Smooth muscle cell of the coronary artery (primary cell): ENCODE measurements around the gene RBP5. TPM values are rescaled to one million over a fixed set of nuclear protein-coding genes. Genes with fewer than 3 reads are reported as not detected.

Source experiments
- total RNA-seq: library from RNA; depleted of rRNA; stranded (reverse); fragments of >200 nt; gene quantifications from 2 replicates; pipeline ENCODE4 v1.2.3, GENCODE V29; 2014; ENCODE audit warnings: low replicate concordance

Gene RBP5
- 0.08 TPM in 1 of 2 replicates, not detected in the other for total RNA-seq

GRCh38 chr12:7128681-7129286, at the start of gene RBP5:
RBP5 (minus strand) TSS chr12:7128889; CDS start chr12:7128775, 114 bp downstream.

GRCh38 chr12:7129872-7130691, 1.4 kb upstream of the RBP5 start, which contains the start of gene CLSTN3:
CLSTN3 (plus strand) TSS chr12:7130371; CDS start chr12:7130649, 278 bp downstream.

GRCh38 chr12:7108796-7109571, 19.7 kb downstream of the RBP5 start, which contains the start of gene C1RL:
C1RL (minus strand) TSS chr12:7109214; CDS start chr12:7109180, 34 bp downstream.

GRCh38 chr12:7092229-7092985, 36.3 kb downstream of the RBP5 start, which contains the start of gene C1R:
C1R (minus strand) TSS chr12:7092445; CDS start chr12:7092388, 57 bp downstream.

Other genes starting within 250 kb of the RBP5 start
- 10.6 and 15.7 TPM in 2 replicates for gene LRRC23, start 224.1 kb downstream of the RBP5 start, total RNA-seq
- gene ENO2, start 214.3 kb downstream of the RBP5 start, total RNA-seq, result 20.3 and 32.5 TPM in 2 replicates
- 4.0 and 6.4 TPM in 2 replicates for gene ATN1, start 200.9 kb downstream of the RBP5 start, total RNA-seq
- not detected in 2 replicates for gene RNU7-1, start 185.1 kb downstream of the RBP5 start, total RNA-seq
- 173 and 204 TPM in 2 replicates for gene C12orf57, start 184.9 kb downstream of the RBP5 start, total RNA-seq
- 0.08 TPM in 1 of 2 replicates, not detected in the other for gene PTPN6, start 177.5 kb downstream of the RBP5 start, total RNA-seq
- gene PHB2, start 158.2 kb downstream of the RBP5 start, total RNA-seq, result 101 and 164 TPM in 2 replicates
- 28.3 and 31.1 TPM in 2 replicates for gene EMG1, start 158.0 kb downstream of the RBP5 start, total RNA-seq
- gene LPCAT3, start 110.4 kb downstream of the RBP5 start, total RNA-seq, result 9.6 and 12.8 TPM in 2 replicates
- 107 and 737 TPM in 2 replicates for gene C1S, start 68.2 kb downstream of the RBP5 start, total RNA-seq
- gene C1R, start 36.4 kb downstream of the RBP5 start, total RNA-seq, result 82.7 and 516 TPM in 2 replicates
- gene C1RL, start 19.7 kb downstream of the RBP5 start, total RNA-seq, result 26.6 and 35.3 TPM in 2 replicates
- 6.1 and 10.6 TPM in 2 replicates for gene CLSTN3, start 1.5 kb upstream of the RBP5 start, total RNA-seq
- gene PEX5, start 60.8 kb upstream of the RBP5 start, total RNA-seq, result 22.3 and 26.2 TPM in 2 replicates
- gene ACSM4, start 175.2 kb upstream of the RBP5 start, total RNA-seq, result not detected in 2 replicates